ENCODE results near the gene TAS2R14.

Gene TAS2R14

GRCh38 chr12:10952645-10953044 lies 13.6 kb upstream of the TAS2R14 start:
- Histone ChIP-seq H3K4me3 (ENCODE audit: low read length) (no peak overlapping the region), H3K36me3 (ENCODE audit: insufficient read depth, low read depth, low read length) (0 out of 2 replicates have a peak, but pooled peaks cover 3% of the 10 kb centered on the region), H3K9ac (ENCODE audit: low read depth, low read length) (no peak overlapping the region), H3K27ac (ENCODE audit: low read length) (no peak overlapping the region), H3K27me3 (ENCODE audit: insufficient read depth, low read length) (no peaks in the 10 kb centered on the region), H3K9me3 (ENCODE audit: insufficient read depth, low read depth, low read length) (peaks cover 6% of the 10 kb centered on the region), H3K4me1 (ENCODE audit: insufficient read depth, low read length) (no peaks in the 10 kb centered on the region)

GRCh38 chr12:10943167-10943566 lies 4.1 kb upstream of the TAS2R14 start:
- 0 out of 2 replicates have a peak, but pooled peaks cover 4% of the 10 kb centered on the region for H3K4me1 ChIP-seq (ENCODE audit: insufficient read depth, low read length)
- peaks cover 40% of the 10 kb centered on the region for H3K9me3 ChIP-seq (ENCODE audit: insufficient read depth, low read depth, low read length)
- H3K9ac ChIP-seq (ENCODE audit: low read depth, low read length), result no peak overlapping the region
- no peaks in the 10 kb centered on the region for H3K27me3 ChIP-seq (ENCODE audit: insufficient read depth, low read length)
- no peak overlapping the region for H3K4me3 ChIP-seq (ENCODE audit: low read length)
- no peaks in the 10 kb centered on the region; the same call in 1 of the 2 replicates for H3K36me3 ChIP-seq (ENCODE audit: insufficient read depth, low read depth, low read length)
- H3K27ac ChIP-seq (ENCODE audit: low read length), result no peak overlapping the region

- H3K27ac ChIP-seq (ENCODE audit: low read length), result no peak overlapping the region
- H3K9ac ChIP-seq (ENCODE audit: low read depth, low read length), result peak overlapping the region; percentile 34; the same call in 1 of the 2 replicates
- no peaks in the 10 kb centered on the region for H3K27me3 ChIP-seq (ENCODE audit: insufficient read depth, low read length)
- peaks cover 30% of the 10 kb centered on the region for H3K9me3 ChIP-seq (ENCODE audit: insufficient read depth, low read depth, low read length)
- 0 out of 2 replicates have a peak, but pooled peaks cover 4% of the 10 kb centered on the region for H3K4me1 ChIP-seq (ENCODE audit: insufficient read depth, low read length)
- no peak overlapping the region for H3K4me3 ChIP-seq (ENCODE audit: low read length)
- no peaks in the 10 kb centered on the region; the same call in 1 of the 2 replicates for H3K36me3 ChIP-seq (ENCODE audit: insufficient read depth, low read depth, low read length)
These were observed 3.0 kb upstream of the TAS2R14 start for GRCh38 chr12:10941916-10942607.

GRCh38 chr12:10941369-10941768 lies 2.3 kb upstream of the TAS2R14 start:
- Histone ChIP-seq H3K27ac (ENCODE audit: low read length) (no peak overlapping the region), H3K9ac (ENCODE audit: low read depth, low read length) (no peak overlapping the region), H3K27me3 (ENCODE audit: insufficient read depth, low read length) (no peaks in the 10 kb centered on the region), H3K36me3 (ENCODE audit: insufficient read depth, low read depth, low read length) (no peaks in the 10 kb centered on the region), H3K4me1 (ENCODE audit: insufficient read depth, low read length) (0 out of 2 replicates have a peak, but pooled peaks cover 4% of the 10 kb centered on the region), H3K9me3 (ENCODE audit: insufficient read depth, low read depth, low read length) (peaks cover 24% of the 10 kb centered on the region), H3K4me3 (ENCODE audit: low read length) (no peak overlapping the region)

- Histone ChIP-seq H3K4me3 (ENCODE audit: low read length) (no peak overlapping the region), H3K36me3 (ENCODE audit: insufficient read depth, low read depth, low read length) (no peaks in the 10 kb centered on the region), H3K4me1 (ENCODE audit: insufficient read depth, low read length) (0 out of 2 replicates have a peak, but pooled peaks cover 4% of the 10 kb centered on the region), H3K9me3 (ENCODE audit: insufficient read depth, low read depth, low read length) (peaks cover 17% of the 10 kb centered on the region), H3K27me3 (ENCODE audit: insufficient read depth, low read length) (no peaks in the 10 kb centered on the region), H3K9ac (ENCODE audit: low read depth, low read length) (no peak overlapping the region), H3K27ac (ENCODE audit: low read length) (no peak overlapping the region)
These were observed 1.3 kb upstream of the TAS2R14 start for GRCh38 chr12:10940389-10940788.

- H3K9me3 ChIP-seq (ENCODE audit: insufficient read depth, low read depth, low read length), result no peaks in the 10 kb centered on the region
- H3K4me1 ChIP-seq (ENCODE audit: insufficient read depth, low read length), result no peaks in the 10 kb centered on the region
- H3K27ac ChIP-seq (ENCODE audit: low read length), result no peak overlapping the region
These were observed 2.6 kb downstream of the TAS2R14 start for GRCh38 chr12:10936506-10936905.

GRCh38 chr12:10928746-10929286 lies 10.2 kb downstream of the TAS2R14 start, which contains the start of gene PRH2:
Gene PRH2 (plus strand): TSS chr12:10929236. CDS start chr12:10929274, 38 bp downstream.
- H3K4me1 ChIP-seq (ENCODE audit: insufficient read depth, low read length), result no peaks in the 10 kb centered on the region
- H3K9me3 ChIP-seq (ENCODE audit: insufficient read depth, low read depth, low read length), result no peaks in the 10 kb centered on the region
- no peak within 1 kb of the TSS for H3K9ac ChIP-seq (ENCODE audit: low read depth, low read length)
- no peak within 1 kb of the TSS for H3K4me3 ChIP-seq (ENCODE audit: low read length)
- no peaks in the 10 kb centered on the region for H3K27me3 ChIP-seq (ENCODE audit: insufficient read depth, low read length)
- no peak within 1 kb of the TSS for H3K27ac ChIP-seq (ENCODE audit: low read length)
- no peaks in the 10 kb centered on the region for H3K36me3 ChIP-seq (ENCODE audit: insufficient read depth, low read depth, low read length)

More at GRCh38 chr12:10936506-10936905, 2.6 kb downstream of the TAS2R14 start:
- no peaks in the 10 kb centered on the region for H3K27me3 ChIP-seq (ENCODE audit: insufficient read depth, low read length)
- H3K36me3 ChIP-seq (ENCODE audit: insufficient read depth, low read depth, low read length), result no peaks in the 10 kb centered on the region
- no peak overlapping the region for H3K9ac ChIP-seq (ENCODE audit: low read depth, low read length)
- no peak overlapping the region for H3K4me3 ChIP-seq (ENCODE audit: low read length)

- H3K27ac ChIP-seq (ENCODE audit: low read length), result no peak overlapping the region
- H3K36me3 ChIP-seq (ENCODE audit: insufficient read depth, low read depth, low read length), result no peaks in the 10 kb centered on the region
- no peaks in the 10 kb centered on the region for H3K4me1 ChIP-seq (ENCODE audit: insufficient read depth, low read length)
- no peak overlapping the region for H3K4me3 ChIP-seq (ENCODE audit: low read length)
- no peak overlapping the region for H3K9ac ChIP-seq (ENCODE audit: low read depth, low read length)
- no peaks in the 10 kb centered on the region for H3K27me3 ChIP-seq (ENCODE audit: insufficient read depth, low read length)
- H3K9me3 ChIP-seq (ENCODE audit: insufficient read depth, low read depth, low read length), result no peaks in the 10 kb centered on the region
These were observed 12.8 kb downstream of the TAS2R14 start for GRCh38 chr12:10926269-10926668.

- Histone ChIP-seq H3K9ac (ENCODE audit: low read depth, low read length) (no peak overlapping the region), H3K27me3 (ENCODE audit: insufficient read depth, low read length) (no peaks in the 10 kb centered on the region), H3K27ac (ENCODE audit: low read length) (no peak overlapping the region), H3K4me1 (ENCODE audit: insufficient read depth, low read length) (no peaks in the 10 kb centered on the region), H3K9me3 (ENCODE audit: insufficient read depth, low read depth, low read length) (no peaks in the 10 kb centered on the region), H3K36me3 (ENCODE audit: insufficient read depth, low read depth, low read length) (no peaks in the 10 kb centered on the region), H3K4me3 (ENCODE audit: low read length) (no peak overlapping the region)
These were observed 19.3 kb downstream of the TAS2R14 start for GRCh38 chr12:10919809-10920208.

- Histone ChIP-seq H3K27ac (ENCODE audit: low read length) (no peak overlapping the region), H3K27me3 (ENCODE audit: insufficient read depth, low read length) (no peaks in the 10 kb centered on the region)
These were observed 28.7 kb downstream of the TAS2R14 start for GRCh38 chr12:10910380-10910779.

GRCh38 chr12:10909462-10909861 lies 29.6 kb downstream of the TAS2R14 start, which contains the start of gene TAS2R13:
Gene TAS2R13 (minus strand): TSS chr12:10909562. CDS start chr12:10909298, 264 bp downstream.
- H3K27me3 ChIP-seq (ENCODE audit: insufficient read depth, low read length), result no peaks in the 10 kb centered on the region
- no peaks in the 10 kb centered on the region; the same call in 1 of the 2 replicates for H3K4me1 ChIP-seq (ENCODE audit: insufficient read depth, low read length)
- no peak within 1 kb of the TSS for H3K4me3 ChIP-seq (ENCODE audit: low read length)
- H3K9me3 ChIP-seq (ENCODE audit: insufficient read depth, low read depth, low read length), result peaks cover 12% of the 10 kb centered on the region
- no peak within 1 kb of the TSS for H3K9ac ChIP-seq (ENCODE audit: low read depth, low read length)
- no peaks in the 10 kb centered on the region for H3K36me3 ChIP-seq (ENCODE audit: insufficient read depth, low read depth, low read length)
- H3K27ac ChIP-seq (ENCODE audit: low read length), result no peak within 1 kb of the TSS

More at GRCh38 chr12:10910380-10910779, 28.7 kb downstream of the TAS2R14 start:
- peaks cover 4% of the 10 kb centered on the region; the same call in 1 of the 2 replicates for H3K9me3 ChIP-seq (ENCODE audit: insufficient read depth, low read depth, low read length)
- H3K36me3 ChIP-seq (ENCODE audit: insufficient read depth, low read depth, low read length), result no peaks in the 10 kb centered on the region
- H3K4me1 ChIP-seq (ENCODE audit: insufficient read depth, low read length), result no peaks in the 10 kb centered on the region; the same call in 1 of the 2 replicates
- H3K4me3 ChIP-seq (ENCODE audit: low read length), result no peak overlapping the region
- H3K9ac ChIP-seq (ENCODE audit: low read depth, low read length), result no peak overlapping the region

GRCh38 chr12:10904686-10905085 lies 34.4 kb downstream of the TAS2R14 start:
- no peak overlapping the region for H3K27ac ChIP-seq (ENCODE audit: low read length)
- no peaks in the 10 kb centered on the region for H3K36me3 ChIP-seq (ENCODE audit: insufficient read depth, low read depth, low read length)
- H3K9ac ChIP-seq (ENCODE audit: low read depth, low read length), result no peak overlapping the region
- H3K4me1 ChIP-seq (ENCODE audit: insufficient read depth, low read length), result no peaks in the 10 kb centered on the region
- H3K27me3 ChIP-seq (ENCODE audit: insufficient read depth, low read length), result no peaks in the 10 kb centered on the region
- H3K9me3 ChIP-seq (ENCODE audit: insufficient read depth, low read depth, low read length), result peaks cover 18% of the 10 kb centered on the region
- no peak overlapping the region for H3K4me3 ChIP-seq (ENCODE audit: low read length)
